Nephron progenitor cell (in vitro differentiated cells): ENCODE results near the gene INS.

Experiments used
- DNase-seq: peaks from one replicate; pipeline ENCODE4 v3.0.0; 2021
- H3K27ac Mint-ChIP-seq: 2 replicates; pipeline ENCODE4 v1.8.0; 2021; ENCODE audit warnings: mild to moderate bottlenecking, moderate library complexity, mixed read lengths
- H3K27me3 Mint-ChIP-seq: 2 replicates; pipeline ENCODE4 v1.8.0; 2021; ENCODE audit warnings: mild to moderate bottlenecking, low read depth, mixed read lengths; ENCODE audit not compliant: poor library complexity
- H3K36me3 Mint-ChIP-seq: 2 replicates; pipeline ENCODE4 v1.8.0; 2021; ENCODE audit warnings: low read depth, mixed read lengths
- H3K4me1 Mint-ChIP-seq: 2 replicates; pipeline ENCODE4 v1.8.0; 2021; ENCODE audit warnings: mixed read lengths
- H3K4me3 Mint-ChIP-seq: 2 replicates; pipeline ENCODE4 v1.8.0; 2021; ENCODE audit warnings: mild to moderate bottlenecking, moderate library complexity, mixed read lengths
- H3K9me3 Mint-ChIP-seq: 2 replicates; pipeline ENCODE4 v1.8.0; 2021; ENCODE audit warnings: mild to moderate bottlenecking, moderate library complexity, mixed read lengths
- TF ChIP-seq, protein P1 (sequence below): fragments of 200-600 bp; sonication (generic); IDR thresholded peaks from 2 replicates; pipeline ENCODE4 v1.5.0; 2021; ENCODE audit warnings: antibody characterized with exemption

Gene INS

DNA sequence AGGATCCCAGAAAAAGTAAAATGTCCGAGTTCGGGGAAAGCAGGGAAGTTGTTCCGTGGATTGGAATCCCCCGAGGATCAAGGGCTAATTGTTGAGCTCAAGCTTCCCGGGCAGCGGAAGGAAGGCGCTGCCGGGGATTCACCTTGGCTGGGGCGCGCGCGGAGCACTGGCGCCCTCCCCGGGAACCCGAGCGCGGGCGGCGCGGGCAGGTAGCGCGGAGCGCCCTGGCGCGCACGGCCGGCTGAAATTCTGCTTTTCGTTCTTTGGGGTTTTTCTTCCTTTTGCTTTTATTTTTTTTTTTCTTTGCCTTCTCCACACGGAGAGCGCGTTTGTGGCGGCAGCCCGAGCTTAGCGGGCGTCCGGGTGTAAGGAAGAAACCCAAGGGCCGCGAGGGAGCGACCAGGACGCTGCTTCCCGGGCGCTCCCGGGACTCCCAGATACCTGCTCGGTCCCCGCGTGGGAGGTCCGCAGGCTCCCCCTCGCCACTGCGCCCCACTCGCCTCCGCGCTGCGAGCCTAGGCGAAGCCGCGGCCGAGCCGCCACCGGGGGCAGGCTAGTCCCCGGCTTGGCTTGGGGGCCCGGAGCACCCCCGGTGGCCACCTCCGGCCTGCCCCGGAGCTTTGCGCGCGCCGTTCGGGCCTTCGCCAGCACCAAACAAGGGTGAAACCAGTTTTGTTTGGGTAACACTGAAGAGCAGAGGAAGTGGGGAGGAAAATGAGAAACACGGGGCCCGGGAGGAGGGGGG, 17.0 kb downstream of the INS start:
- H3K9me3 Mint-ChIP-seq: no peaks in the 10 kb centered on the region
- peaks cover 85% of the 10 kb centered on the region for H3K27me3 Mint-ChIP-seq
- TF ChIP-seq, protein P1, sequence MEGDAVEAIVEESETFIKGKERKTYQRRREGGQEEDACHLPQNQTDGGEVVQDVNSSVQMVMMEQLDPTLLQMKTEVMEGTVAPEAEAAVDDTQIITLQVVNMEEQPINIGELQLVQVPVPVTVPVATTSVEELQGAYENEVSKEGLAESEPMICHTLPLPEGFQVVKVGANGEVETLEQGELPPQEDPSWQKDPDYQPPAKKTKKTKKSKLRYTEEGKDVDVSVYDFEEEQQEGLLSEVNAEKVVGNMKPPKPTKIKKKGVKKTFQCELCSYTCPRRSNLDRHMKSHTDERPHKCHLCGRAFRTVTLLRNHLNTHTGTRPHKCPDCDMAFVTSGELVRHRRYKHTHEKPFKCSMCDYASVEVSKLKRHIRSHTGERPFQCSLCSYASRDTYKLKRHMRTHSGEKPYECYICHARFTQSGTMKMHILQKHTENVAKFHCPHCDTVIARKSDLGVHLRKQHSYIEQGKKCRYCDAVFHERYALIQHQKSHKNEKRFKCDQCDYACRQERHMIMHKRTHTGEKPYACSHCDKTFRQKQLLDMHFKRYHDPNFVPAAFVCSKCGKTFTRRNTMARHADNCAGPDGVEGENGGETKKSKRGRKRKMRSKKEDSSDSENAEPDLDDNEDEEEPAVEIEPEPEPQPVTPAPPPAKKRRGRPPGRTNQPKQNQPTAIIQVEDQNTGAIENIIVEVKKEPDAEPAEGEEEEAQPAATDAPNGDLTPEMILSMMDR: peak; percentile 14
- peak overlapping the region; percentile 59 for H3K27ac Mint-ChIP-seq
- H3K4me1 Mint-ChIP-seq: peaks cover 55% of the 10 kb centered on the region
- peak; percentile 49 for DNase-seq
- peak overlapping the region; percentile 92 for H3K4me3 Mint-ChIP-seq
- peaks cover 7% of the 10 kb centered on the region for H3K36me3 Mint-ChIP-seq

DNA sequence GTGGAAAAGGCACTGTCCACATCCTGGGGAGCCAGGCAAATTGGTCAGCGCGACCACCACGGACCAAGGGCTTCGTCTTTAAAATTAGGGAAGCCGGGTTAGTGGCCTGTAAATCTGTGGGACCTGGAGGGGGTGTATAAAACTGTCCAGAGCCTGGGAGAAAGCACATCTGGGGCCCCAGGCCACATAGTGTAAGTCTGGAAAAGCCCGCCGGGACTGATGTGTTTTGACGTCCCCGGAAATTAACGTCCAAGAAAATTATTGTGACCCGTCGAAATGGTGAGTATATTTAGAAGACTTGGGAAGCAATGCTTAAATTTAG, 17.6 kb downstream of the INS start:
- H3K9me3 Mint-ChIP-seq: no peaks in the 10 kb centered on the region
- H3K4me3 Mint-ChIP-seq: peak overlapping the region; percentile 92
- H3K4me1 Mint-ChIP-seq: peaks cover 49% of the 10 kb centered on the region
- H3K27ac Mint-ChIP-seq: peak overlapping the region; percentile 59
- no peak for DNase-seq
- H3K27me3 Mint-ChIP-seq: peaks cover 83% of the 10 kb centered on the region
- H3K36me3 Mint-ChIP-seq: peaks cover 7% of the 10 kb centered on the region
- TF ChIP-seq, protein P1: no peak

DNA sequence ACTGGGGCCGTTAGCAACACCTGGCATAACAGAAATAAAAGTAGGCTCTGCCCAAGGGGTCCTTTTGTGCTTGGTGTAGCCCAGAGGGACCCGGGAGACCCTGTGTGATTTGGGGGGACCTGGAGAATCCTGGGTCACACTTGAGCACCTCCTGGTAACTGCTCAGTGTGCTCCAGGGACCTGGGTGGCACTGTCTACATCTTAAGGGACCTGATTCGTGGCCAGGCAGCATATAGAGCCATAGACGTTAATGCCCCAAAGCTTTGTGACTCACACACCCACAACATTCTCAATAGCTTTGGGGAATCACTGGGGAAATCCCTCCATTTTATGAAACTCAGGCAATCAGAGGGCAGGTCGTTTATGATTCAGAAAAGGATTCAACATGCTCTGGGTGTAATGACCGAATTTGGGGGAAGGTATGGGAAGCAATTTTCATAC, 18.2 kb downstream of the INS start:
- peaks cover 85% of the 10 kb centered on the region for H3K27me3 Mint-ChIP-seq
- TF ChIP-seq, protein P1: no peak
- H3K27ac Mint-ChIP-seq: no peak overlapping the region
- H3K4me1 Mint-ChIP-seq: peaks cover 43% of the 10 kb centered on the region
- peak overlapping the region; percentile 92 for H3K4me3 Mint-ChIP-seq
- H3K9me3 Mint-ChIP-seq: no peaks in the 10 kb centered on the region
- DNase-seq: no peak
- H3K36me3 Mint-ChIP-seq: peaks cover 7% of the 10 kb centered on the region

DNA sequence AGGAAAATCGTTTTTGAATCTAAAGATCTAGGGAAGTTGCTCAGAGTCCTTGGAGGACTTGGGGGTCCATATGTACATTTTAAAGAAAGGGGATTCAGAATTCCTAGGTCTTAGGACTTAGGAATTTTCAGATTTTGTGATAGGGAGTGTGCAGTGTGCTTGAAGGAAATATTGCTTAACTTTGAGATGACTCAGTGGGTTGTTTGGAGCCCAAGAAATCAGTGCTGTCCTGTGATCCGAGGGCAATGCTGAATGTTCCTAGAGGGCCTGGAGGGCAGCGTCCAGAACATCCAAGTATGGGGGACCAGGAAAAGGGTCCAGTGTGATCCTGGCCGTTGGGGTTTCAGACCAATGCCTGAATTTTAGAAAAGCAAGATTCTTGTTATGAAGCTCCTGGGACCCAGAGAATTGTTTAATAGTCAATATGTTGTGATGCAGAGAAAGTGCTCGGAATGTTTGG, 18.7 kb downstream of the INS start:
- TF ChIP-seq, protein P1: no peak
- no peak overlapping the region for H3K27ac Mint-ChIP-seq
- H3K27me3 Mint-ChIP-seq: peaks cover 86% of the 10 kb centered on the region
- peak overlapping the region; percentile 92 for H3K4me3 Mint-ChIP-seq
- H3K36me3 Mint-ChIP-seq: peaks cover 7% of the 10 kb centered on the region
- H3K9me3 Mint-ChIP-seq: no peaks in the 10 kb centered on the region
- peaks cover 42% of the 10 kb centered on the region for H3K4me1 Mint-ChIP-seq
- DNase-seq: no peak

DNA sequence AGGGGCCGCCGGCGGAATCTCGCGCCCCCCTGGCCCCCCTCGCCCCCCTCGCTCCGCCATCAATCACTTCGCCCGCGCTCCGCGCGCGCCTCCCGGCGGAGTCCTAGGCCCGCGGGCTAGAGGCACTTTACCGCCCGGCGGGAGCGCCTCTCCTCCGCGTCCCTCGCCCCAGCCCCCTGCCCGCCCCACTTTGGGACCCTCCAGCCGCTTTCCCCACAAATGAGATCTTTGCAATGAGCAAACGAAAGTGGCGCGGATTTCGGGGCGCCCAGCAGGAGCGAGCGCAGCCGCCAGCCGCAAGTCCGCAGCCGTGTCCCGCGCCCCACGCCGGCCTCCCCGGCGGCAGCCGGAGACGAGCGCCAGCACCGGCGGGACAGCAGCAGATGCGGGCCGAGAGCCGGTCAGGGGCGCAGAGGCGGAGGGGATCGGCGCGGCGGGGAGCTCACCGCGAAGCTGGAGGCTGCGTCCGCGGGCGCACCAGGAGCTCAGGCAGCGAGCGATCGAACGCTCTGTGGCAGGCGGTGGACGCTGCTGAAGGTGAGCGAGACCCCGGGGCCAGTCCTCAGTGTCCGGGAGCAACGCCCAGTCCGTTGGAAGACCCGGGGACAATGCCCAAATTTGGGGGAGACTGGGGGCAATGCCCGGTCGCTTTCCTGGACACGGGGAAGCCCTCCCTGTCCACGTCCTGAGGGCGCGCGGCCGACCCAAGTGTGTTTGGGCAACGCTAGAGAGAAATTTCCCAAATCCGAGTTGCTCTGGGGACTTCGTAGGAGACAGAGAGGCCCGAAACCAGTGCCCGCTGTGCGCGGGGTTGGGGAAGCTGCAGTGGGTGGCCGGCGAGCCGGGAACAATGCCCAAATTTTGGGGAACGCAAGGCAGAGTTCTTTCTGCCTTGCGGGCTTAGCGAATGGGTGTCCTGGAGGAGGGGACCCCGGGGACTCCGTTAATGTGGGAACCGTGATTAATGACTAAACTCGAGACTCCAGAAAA, 20.3 kb downstream of the INS start:
- Mint-ChIP-seq H3K36me3 (peaks cover 7% of the 10 kb centered on the region), H3K4me3 (peak overlapping the region; percentile 92), H3K27ac (no peak overlapping the region), H3K9me3 (no peaks in the 10 kb centered on the region), H3K4me1 (peaks cover 44% of the 10 kb centered on the region), H3K27me3 (peaks cover 78% of the 10 kb centered on the region)
- peak; percentile 68 for DNase-seq
- TF ChIP-seq, protein P1: no peak
